GM19328 (cell line): ENCODE results near the gene FCRL6.

Experiments
- ATAC-seq: cut with Tn5 transposase; IDR thresholded peaks from one replicate; pipeline ENCODE4 v1.9.1; 2021; ENCODE audit warnings: mild to moderate bottlenecking, moderate library complexity; ENCODE audit not compliant: unreplicated experiment

FCRL6 gene

GRCh38 chr1:159862031-159862430 is 59.9 kb downstream of the FCRL6 start:
- no peak for ATAC-seq

DNA sequence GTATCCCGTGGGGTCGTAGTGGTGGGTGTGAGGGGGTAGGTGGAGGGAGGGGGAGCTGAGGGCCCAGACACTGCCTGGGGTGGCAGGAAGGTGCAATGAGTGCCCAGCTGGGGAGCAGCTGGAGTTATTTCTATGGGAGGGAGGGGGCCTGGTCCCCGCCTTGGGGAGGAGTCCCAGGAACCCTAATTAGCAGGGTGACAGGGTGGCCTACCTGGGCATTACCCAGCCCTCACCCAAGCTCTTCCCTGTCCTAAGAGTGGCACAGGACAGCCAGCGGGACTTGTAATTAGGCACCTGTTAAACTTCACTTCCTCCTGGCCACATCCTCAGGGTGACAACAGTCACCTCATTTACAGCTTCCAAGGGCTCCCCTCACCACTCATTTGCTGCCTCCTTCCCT is 60.4 kb downstream of the FCRL6 start, which contains the start of gene VSIG8:
VSIG8 (minus strand) TSS at position 101 of the 400 bp plus-strand sequence. CDS start 136 bp downstream, outside the sequence.
- no peak for ATAC-seq

DNA sequence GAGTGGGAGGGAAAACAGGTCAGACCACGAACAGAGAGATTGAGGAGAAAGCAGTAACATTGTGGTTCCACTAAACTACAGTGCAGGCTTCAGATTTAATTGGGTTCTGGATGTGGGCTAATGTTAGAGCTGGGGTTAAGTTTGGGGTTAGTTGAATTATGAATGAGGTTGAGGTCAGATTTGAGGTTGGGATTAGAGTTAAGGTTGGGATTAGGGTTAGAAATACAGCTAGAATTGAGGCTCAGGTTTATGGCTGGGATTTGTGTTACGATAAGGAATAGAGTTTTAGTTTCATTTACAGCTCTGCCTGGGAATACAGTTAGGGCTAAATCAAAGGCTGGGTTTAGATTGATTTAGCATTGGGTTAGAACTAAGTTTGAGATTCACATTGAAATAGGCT is 62.1 kb downstream of the FCRL6 start:
- ATAC-seq = no peak
